Esophagus squamous epithelium (tissue), 4 donors: ENCODE results near the gene ZNF541.

ENCODE experiments used
- CTCF ChIP-seq, 6 experiments: fragments of 450-650 bp in 4 of 6; fragments of 200-600 bp in 2 of 6; sonication (generic) in 2 of 6; IDR thresholded peaks; one replicate each; pipeline ENCODE4 v1.5.1; 2016 to 2019; ENCODE audit warnings: antibody characterized with exemption in 6 of 6, mild to moderate bottlenecking in 4 of 6, moderate library complexity in 4 of 6
- POLR2A ChIP-seq, 4 donors: fragments of 450-650 bp; IDR thresholded peaks; one replicate each; pipeline ENCODE4 v1.6.1; 2017; ENCODE audit warnings: antibody characterized with exemption in 4 of 4, mild to moderate bottlenecking in 4 of 4, moderate library complexity in 3 of 4

GRCh38 chr19:47600246-47601179 lies 27.6 kb upstream of the ZNF541 start:
- TF ChIP-seq CTCF (IDR thresholded peaks at IDR 0.05) (peak in 2 of 6 experiments; percentile 12 to 13), POLR2A (IDR thresholded peaks at IDR 0.05) (peak in 3 of 4 donors; percentile 84 to 94 (median 85))
